NCI-H2081 (cell line): ENCODE data around the gene FERMT2.

Source experiments
- DNase-seq, 2 experiments: peaks; one replicate each; lab custom pipeline; 2025; lab: John Stamatoyannopoulos, UW

The FERMT2 gene

GRCh38 chr14:52824462-52824861, 126.4 kb downstream of the FERMT2 start:
- DNase-seq: no peak

- DNase-seq: no peak
Measured at GRCh38 chr14:52821805-52822250, 129.0 kb downstream of the FERMT2 start.

GRCh38 chr14:52808101-52808500, 142.7 kb downstream of the FERMT2 start:
- DNase-seq: no peak
